ENCODE measurements around the gene LRRC45.
A peak's percentile ranks its signal among the peaks of the same experiment; 100 is the strongest.

The LRRC45 gene

GRCh38 chr17:82058230-82058854 lies 35.2 kb downstream of the LRRC45 start:
- no peaks in the 10 kb centered on the region for H3K27me3 Mint-ChIP-seq (ENCODE audit: low read depth)
- DNase-seq (ENCODE audit: low spot score), result no peak
- peaks cover 2% of the 10 kb centered on the region for H3K4me1 Mint-ChIP-seq (ENCODE audit: low read depth)
- H3K27ac Mint-ChIP-seq, result no peak overlapping the region
- no peaks in the 10 kb centered on the region for H3K9me3 Mint-ChIP-seq
- H3K36me3 Mint-ChIP-seq (ENCODE audit: low read depth), result peaks cover 21% of the 10 kb centered on the region
- H3K4me3 Mint-ChIP-seq, result no peak overlapping the region

DNA sequence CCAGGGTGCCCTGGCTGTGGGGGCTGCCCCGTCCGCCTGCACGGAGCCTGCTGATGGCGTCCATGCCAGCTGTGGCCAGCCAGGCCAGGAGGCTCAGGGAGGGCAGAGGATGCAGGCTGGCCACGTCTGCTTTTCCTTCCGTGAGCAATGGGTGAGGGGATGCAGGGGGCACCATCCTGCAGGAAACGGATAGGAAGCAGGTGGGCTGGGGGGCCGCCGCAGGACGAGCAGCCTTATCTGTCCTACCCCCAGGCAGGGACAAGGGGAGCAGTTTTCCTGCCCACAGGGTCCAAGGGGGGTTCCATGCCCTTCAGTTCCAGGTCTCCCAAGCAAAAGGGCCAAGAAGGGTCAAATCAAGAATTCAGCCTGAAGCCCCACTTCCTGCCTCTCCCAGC lies 35.7 kb downstream of the LRRC45 start:
- Mint-ChIP-seq H3K4me1 (ENCODE audit: low read depth) (no peaks in the 10 kb centered on the region), H3K36me3 (ENCODE audit: low read depth) (peaks cover 21% of the 10 kb centered on the region), H3K4me3 (no peak overlapping the region), H3K9me3 (no peaks in the 10 kb centered on the region), H3K27me3 (ENCODE audit: low read depth) (no peaks in the 10 kb centered on the region), H3K27ac (no peak overlapping the region)
- no peak for DNase-seq (ENCODE audit: low spot score)

DNA sequence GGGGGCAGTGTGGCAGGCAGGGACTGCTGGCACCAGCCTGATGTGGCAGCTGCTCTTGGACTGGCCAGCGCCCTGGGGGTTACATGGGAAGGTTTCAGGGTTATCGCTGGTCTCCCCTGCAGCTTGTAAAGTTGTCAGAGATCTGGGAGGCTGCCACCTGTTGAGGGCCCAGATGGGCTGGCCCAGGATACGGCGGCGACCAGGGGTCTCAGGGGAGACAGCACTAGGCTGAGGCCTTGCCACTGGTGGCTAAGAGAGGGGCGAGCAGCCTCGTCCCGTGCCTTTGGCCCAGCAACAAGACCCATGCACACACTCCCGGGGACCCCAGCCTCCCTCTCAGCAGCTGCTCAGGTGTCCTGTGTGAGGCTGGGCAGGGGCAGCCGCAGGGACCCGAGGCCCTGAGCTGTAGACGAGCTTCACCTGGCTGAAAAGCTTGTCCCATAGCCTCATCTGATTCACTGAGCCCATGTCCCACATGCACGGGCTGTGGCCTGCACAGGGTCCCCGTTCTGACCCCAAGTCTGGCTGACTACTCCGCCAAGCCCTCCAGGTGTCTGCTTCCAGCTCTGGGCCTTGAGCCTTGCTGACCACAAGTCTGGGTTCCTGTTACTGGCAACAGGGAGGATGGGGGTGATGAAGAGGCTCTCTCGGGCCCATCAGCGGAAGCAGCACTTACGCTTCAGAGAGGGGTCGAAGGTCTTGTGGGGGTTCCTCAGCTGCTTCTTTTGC lies 36.3 kb downstream of the LRRC45 start:
- peaks cover 21% of the 10 kb centered on the region for H3K36me3 Mint-ChIP-seq (ENCODE audit: low read depth)
- DNase-seq (ENCODE audit: low spot score), result no peak
- no peak overlapping the region for H3K27ac Mint-ChIP-seq
- H3K4me1 Mint-ChIP-seq (ENCODE audit: low read depth), result peaks cover 1% of the 10 kb centered on the region
- no peak overlapping the region for H3K4me3 Mint-ChIP-seq
- no peaks in the 10 kb centered on the region for H3K9me3 Mint-ChIP-seq
- H3K27me3 Mint-ChIP-seq (ENCODE audit: low read depth), result no peaks in the 10 kb centered on the region

- DNase-seq (ENCODE audit: low spot score), result no peak
- Mint-ChIP-seq H3K4me1 (ENCODE audit: low read depth) (peaks cover 1% of the 10 kb centered on the region), H3K9me3 (no peaks in the 10 kb centered on the region), H3K36me3 (ENCODE audit: low read depth) (peaks cover 19% of the 10 kb centered on the region), H3K27ac (peak overlapping the region; percentile 36), H3K4me3 (no peak overlapping the region), H3K27me3 (ENCODE audit: low read depth) (no peaks in the 10 kb centered on the region)
Measured at GRCh38 chr17:82060001-82060380, 36.9 kb downstream of the LRRC45 start.

GRCh38 chr17:82060614-82061013 lies 37.5 kb downstream of the LRRC45 start:
- Mint-ChIP-seq H3K27ac (no peak overlapping the region), H3K4me1 (ENCODE audit: low read depth) (peaks cover 1% of the 10 kb centered on the region), H3K4me3 (no peak overlapping the region), H3K9me3 (no peaks in the 10 kb centered on the region), H3K27me3 (ENCODE audit: low read depth) (no peaks in the 10 kb centered on the region), H3K36me3 (ENCODE audit: low read depth) (peaks cover 15% of the 10 kb centered on the region)
- DNase-seq (ENCODE audit: low spot score), result no peak

- Mint-ChIP-seq H3K27ac (no peak overlapping the region), H3K9me3 (no peaks in the 10 kb centered on the region), H3K27me3 (ENCODE audit: low read depth) (no peaks in the 10 kb centered on the region), H3K4me1 (ENCODE audit: low read depth) (peaks cover 1% of the 10 kb centered on the region), H3K36me3 (ENCODE audit: low read depth) (peaks cover 11% of the 10 kb centered on the region), H3K4me3 (no peak overlapping the region)
- DNase-seq (ENCODE audit: low spot score), result no peak
Measured at GRCh38 chr17:82061047-82061925, 38.2 kb downstream of the LRRC45 start.

GRCh38 chr17:82062076-82062983 lies 39.2 kb downstream of the LRRC45 start:
- no peaks in the 10 kb centered on the region for H3K27me3 Mint-ChIP-seq (ENCODE audit: low read depth)
- H3K27ac Mint-ChIP-seq, result no peak overlapping the region
- H3K36me3 Mint-ChIP-seq (ENCODE audit: low read depth), result peaks cover 11% of the 10 kb centered on the region
- no peaks in the 10 kb centered on the region for H3K9me3 Mint-ChIP-seq
- peaks cover 1% of the 10 kb centered on the region for H3K4me1 Mint-ChIP-seq (ENCODE audit: low read depth)
- no peak for DNase-seq (ENCODE audit: low spot score)
- H3K4me3 Mint-ChIP-seq, result no peak overlapping the region

- H3K36me3 Mint-ChIP-seq (ENCODE audit: low read depth), result peaks cover 6% of the 10 kb centered on the region
- no peaks in the 10 kb centered on the region for H3K27me3 Mint-ChIP-seq (ENCODE audit: low read depth)
- no peak for DNase-seq (ENCODE audit: low spot score)
- H3K4me1 Mint-ChIP-seq (ENCODE audit: low read depth), result peaks cover 1% of the 10 kb centered on the region
- no peak overlapping the region for H3K4me3 Mint-ChIP-seq
- no peaks in the 10 kb centered on the region for H3K9me3 Mint-ChIP-seq
- H3K27ac Mint-ChIP-seq, result no peak overlapping the region
Measured at GRCh38 chr17:82062984-82063368, 39.9 kb downstream of the LRRC45 start.

- no peak overlapping the region for H3K27ac Mint-ChIP-seq
Measured at GRCh38 chr17:82063424-82064415, 40.6 kb downstream of the LRRC45 start.

GRCh38 chr17:82064433-82065192 lies 41.5 kb downstream of the LRRC45 start:
- Mint-ChIP-seq H3K4me1 (ENCODE audit: low read depth) (peaks cover 1% of the 10 kb centered on the region), H3K9me3 (no peaks in the 10 kb centered on the region), H3K27me3 (ENCODE audit: low read depth) (no peaks in the 10 kb centered on the region), H3K36me3 (ENCODE audit: low read depth) (peaks cover 6% of the 10 kb centered on the region), H3K4me3 (peak overlapping the region; percentile 69), H3K27ac (peak overlapping the region; percentile 26)
- DNase-seq (ENCODE audit: low spot score), result no peak

More at GRCh38 chr17:82063424-82064415, 40.6 kb downstream of the LRRC45 start:
- Mint-ChIP-seq H3K4me1 (ENCODE audit: low read depth) (peaks cover 1% of the 10 kb centered on the region), H3K27me3 (ENCODE audit: low read depth) (no peaks in the 10 kb centered on the region), H3K36me3 (ENCODE audit: low read depth) (peaks cover 6% of the 10 kb centered on the region), H3K9me3 (no peaks in the 10 kb centered on the region), H3K4me3 (peak overlapping the region; percentile 69)
- DNase-seq (ENCODE audit: low spot score), result no peak

DNA sequence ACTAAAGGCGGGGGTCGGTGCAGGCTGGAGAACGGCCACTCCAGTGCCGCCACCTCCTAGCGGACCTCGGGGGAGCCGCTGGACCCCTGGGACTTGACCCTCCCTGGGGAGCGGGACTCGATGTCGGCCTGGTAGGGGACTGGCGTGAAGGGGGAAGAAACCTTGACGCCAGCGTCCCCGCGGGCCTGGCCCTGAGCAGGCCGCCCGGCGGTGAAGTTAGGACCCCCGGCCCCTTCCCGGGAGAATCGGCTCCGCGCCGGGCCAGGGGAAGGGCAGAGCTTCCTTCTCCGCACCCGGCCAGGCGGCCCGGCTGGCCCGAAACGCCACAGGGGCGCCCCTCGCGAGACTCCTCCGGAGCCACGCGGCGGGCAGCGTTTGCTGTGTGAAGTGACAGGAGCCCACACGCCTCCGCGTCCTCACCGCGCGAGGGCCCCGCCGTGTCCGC lies 42.1 kb downstream of the LRRC45 start:
- DNase-seq (ENCODE audit: low spot score), result no peak
- H3K27me3 Mint-ChIP-seq (ENCODE audit: low read depth), result no peaks in the 10 kb centered on the region
- peak overlapping the region; percentile 26 for H3K27ac Mint-ChIP-seq

More for the DNA sequence above, 42.1 kb downstream of the LRRC45 start:
- Mint-ChIP-seq H3K4me1 (ENCODE audit: low read depth) (peaks cover 1% of the 10 kb centered on the region), H3K9me3 (no peaks in the 10 kb centered on the region), H3K4me3 (peak overlapping the region; percentile 69), H3K36me3 (ENCODE audit: low read depth) (peaks cover 3% of the 10 kb centered on the region)
